ENCODE measurements around the gene ERN2.
"Not testable (repeated sequence)": the region's sequence is repeated elsewhere in the genome, so short reads cannot be mapped to it uniquely, and the experiment has no call there.

The ERN2 gene

GRCh38 chr16:23748630-23749029, 35.6 kb upstream of the ERN2 start:
- H3K4me3 ChIP-seq (ENCODE audit: low read depth, low read length): no peak overlapping the region
- TF ChIP-seq CTCF (IDR thresholded peaks at IDR 0.05; ENCODE audit: low read depth, low read length, missing control alignments): no peak
- in situ Hi-C loops (cut with HindIII; ENCODE audit: low sequenced_read_pairs): no loop called here
- no peak for DNase-seq (ENCODE audit: low read depth)

- no peak overlapping the region for H3K4me3 ChIP-seq (ENCODE audit: low read depth, low read length)
- in situ Hi-C loops (cut with HindIII; ENCODE audit: low sequenced_read_pairs): no loop called here
- TF ChIP-seq CTCF (IDR thresholded peaks at IDR 0.05; ENCODE audit: low read depth, low read length, missing control alignments): no peak
- DNase-seq (ENCODE audit: low read depth): no peak
These were observed 32.2 kb upstream of the ERN2 start for GRCh38 chr16:23745263-23745662.

- no peak for TF ChIP-seq CTCF (IDR thresholded peaks at IDR 0.05; ENCODE audit: low read depth, low read length, missing control alignments)
- DNase-seq (ENCODE audit: low read depth): no peak
- no peak overlapping the region for H3K4me3 ChIP-seq (ENCODE audit: low read depth, low read length)
- in situ Hi-C loops (cut with HindIII; ENCODE audit: low sequenced_read_pairs): no loop called here
These were observed 29.7 kb upstream of the ERN2 start for GRCh38 chr16:23742766-23743165.

GRCh38 chr16:23741675-23742303, 28.8 kb upstream of the ERN2 start:
- no peak overlapping the region for H3K4me3 ChIP-seq (ENCODE audit: low read depth, low read length)
- no peak for TF ChIP-seq CTCF (IDR thresholded peaks at IDR 0.05; ENCODE audit: low read depth, low read length, missing control alignments)
- DNase-seq (ENCODE audit: low read depth): no peak
- in situ Hi-C loops (cut with HindIII; ENCODE audit: low sequenced_read_pairs): no loop called here

- no peak for TF ChIP-seq CTCF (IDR thresholded peaks at IDR 0.05; ENCODE audit: low read depth, low read length, missing control alignments)
- no peak for DNase-seq (ENCODE audit: low read depth)
- in situ Hi-C loops (cut with HindIII; ENCODE audit: low sequenced_read_pairs): no loop called here
- no peak overlapping the region for H3K4me3 ChIP-seq (ENCODE audit: low read depth, low read length)
These were observed 26.5 kb upstream of the ERN2 start for GRCh38 chr16:23739516-23739915.

- H3K4me3 ChIP-seq (ENCODE audit: low read depth, low read length); in situ Hi-C loops (cut with HindIII; ENCODE audit: low sequenced_read_pairs); DNase-seq (ENCODE audit: low read depth): not testable (repeated sequence)
These were observed 24.5 kb upstream of the ERN2 start for GRCh38 chr16:23737423-23738028.

GRCh38 chr16:23734176-23734893, 21.3 kb upstream of the ERN2 start:
- no peak for DNase-seq (ENCODE audit: low read depth)
- in situ Hi-C loops (cut with HindIII; ENCODE audit: low sequenced_read_pairs): no loop called here
- no peak overlapping the region for H3K4me3 ChIP-seq (ENCODE audit: low read depth, low read length)
- TF ChIP-seq CTCF (IDR thresholded peaks at IDR 0.05; ENCODE audit: low read depth, low read length, missing control alignments): no peak

Data from astrocyte of the cerebellum (primary cell).